Measurements from ENCODE around the gene SEBOX.

GRCh38 chr17:28371245-28372202 lies 6.5 kb upstream of the SEBOX start, which contains the start of gene SARM1:
- no peak for TF ChIP-seq SUZ12 (IDR thresholded peaks at IDR 0.05; ENCODE audit: extremely low read depth, insufficient read depth, insufficient read length)
- no peak for TF ChIP-seq ZNF274 (IDR thresholded peaks at IDR 0.05; ENCODE audit: low read depth, low read length)

Measured in NT2/D1 (cell line).